Measurements from ENCODE around the gene UQCRC2. TPM values are rescaled to one million over a fixed set of nuclear protein-coding genes. Genes with fewer than 3 reads are reported as not detected.
"Not testable (repeated sequence)": the region's sequence is repeated elsewhere in the genome, so short reads cannot be mapped to it uniquely, and the experiment has no call there.

Gene UQCRC2
- polyA plus RNA-seq, 1 of the 3 experiments (the other 2 are of a cell fraction), result 155 TPM

DNA sequence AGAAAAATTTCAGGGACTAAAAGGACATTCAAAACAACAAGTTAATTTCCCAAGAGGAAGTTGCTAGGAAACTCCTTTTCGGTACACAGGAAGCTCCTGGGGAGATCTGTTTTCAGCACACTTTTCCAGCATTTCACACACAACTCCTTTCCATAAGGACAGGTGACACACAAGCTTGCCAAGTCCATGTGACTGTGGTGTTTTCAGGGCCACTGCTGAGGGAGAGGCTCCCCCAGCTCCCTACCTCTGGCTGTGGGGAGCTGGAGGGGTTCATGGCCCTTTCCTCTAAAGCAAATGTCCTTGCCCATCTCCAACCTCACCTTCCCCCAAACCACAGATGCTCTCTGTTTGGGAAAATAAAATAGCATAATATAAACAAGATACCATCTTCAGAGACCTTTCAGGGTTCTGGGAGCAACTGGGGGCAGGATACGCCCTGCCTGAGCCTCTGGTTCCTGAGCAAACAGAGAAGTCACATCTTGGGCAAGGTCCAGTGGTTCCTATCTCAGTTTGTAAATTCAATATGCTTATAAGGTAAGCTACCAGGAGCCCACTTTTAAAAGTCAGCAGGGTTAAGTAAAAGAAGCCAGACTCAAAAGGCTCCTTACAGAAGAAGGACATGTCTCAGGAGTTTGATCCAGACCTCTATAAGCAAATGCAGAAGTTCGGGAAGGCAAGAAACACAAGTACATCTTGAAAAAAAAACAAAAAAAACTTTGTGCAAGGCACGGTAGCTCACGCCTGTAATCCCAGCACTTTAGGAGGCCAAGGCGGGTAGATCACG, 44.7 kb downstream of the UQCRC2 start:
- 86% methylated on average over 7 of the region's 7 CpGs for WGBS (ENCODE audit: low lambda C conversion rate)
- Histone ChIP-seq H3K4me1 (ENCODE audit: control insufficient read depth in 1 of 2, insufficient read depth in 2 of 2, low read depth in 1 of 2, low read length in 1 of 2) (peaks cover 0 to 3% of the 10 kb centered on the region in 2 experiments; a peak in 1 of 4 replicates), H3K9me2 (no peaks in the 10 kb centered on the region), H3K36me3 (replicated peaks in 1 of 2; ENCODE audit: control insufficient read depth in 1 of 2, insufficient read depth in 2 of 2, low read length in 1 of 2) (no peaks in the 10 kb centered on the region), H3F3A (replicated peaks; ENCODE audit: insufficient read depth) (no peaks in the 10 kb centered on the region), H3K4me2 (no peak overlapping the region), H3K79me2 (ENCODE audit: insufficient read depth) (no peaks in the 10 kb centered on the region), H3K9me3 (no peaks in the 10 kb centered on the region), H3K4me3 (ENCODE audit: low read depth in 2 of 2, low read length in 1 of 2) (no peak overlapping the region), H3K27ac (ENCODE audit: low read depth in 2 of 2, low read length in 1 of 2) (no peak overlapping the region), H4K20me1 (ENCODE audit: insufficient read depth) (no peaks in the 10 kb centered on the region), H3K9ac (no peak overlapping the region), H2AFZ (ENCODE audit: low read depth) (no peak overlapping the region), H3K27me3 (ENCODE audit: insufficient read depth) (no peaks in the 10 kb centered on the region)
- DNase-seq, result no peak
- CTCF ChIA-PET, result interaction anchor here (6.5 to 14.2 kb wide), 3 partner anchors 80 to 191 kb away, joined by 74 to 209 read pairs (median 75); no protein-coding TSS in a partner anchor
- POLR2A ChIA-PET, result no interaction called here
- TF ChIP-seq, protein P1, sequence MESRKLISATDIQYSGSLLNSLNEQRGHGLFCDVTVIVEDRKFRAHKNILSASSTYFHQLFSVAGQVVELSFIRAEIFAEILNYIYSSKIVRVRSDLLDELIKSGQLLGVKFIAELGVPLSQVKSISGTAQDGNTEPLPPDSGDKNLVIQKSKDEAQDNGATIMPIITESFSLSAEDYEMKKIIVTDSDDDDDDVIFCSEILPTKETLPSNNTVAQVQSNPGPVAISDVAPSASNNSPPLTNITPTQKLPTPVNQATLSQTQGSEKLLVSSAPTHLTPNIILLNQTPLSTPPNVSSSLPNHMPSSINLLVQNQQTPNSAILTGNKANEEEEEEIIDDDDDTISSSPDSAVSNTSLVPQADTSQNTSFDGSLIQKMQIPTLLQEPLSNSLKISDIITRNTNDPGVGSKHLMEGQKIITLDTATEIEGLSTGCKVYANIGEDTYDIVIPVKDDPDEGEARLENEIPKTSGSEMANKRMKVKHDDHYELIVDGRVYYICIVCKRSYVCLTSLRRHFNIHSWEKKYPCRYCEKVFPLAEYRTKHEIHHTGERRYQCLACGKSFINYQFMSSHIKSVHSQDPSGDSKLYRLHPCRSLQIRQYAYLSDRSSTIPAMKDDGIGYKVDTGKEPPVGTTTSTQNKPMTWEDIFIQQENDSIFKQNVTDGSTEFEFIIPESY (IDR thresholded peaks at IDR 0.05; ENCODE audit: borderline replicate concordance, low read depth), result no peak
- TF ChIP-seq, protein P2, sequence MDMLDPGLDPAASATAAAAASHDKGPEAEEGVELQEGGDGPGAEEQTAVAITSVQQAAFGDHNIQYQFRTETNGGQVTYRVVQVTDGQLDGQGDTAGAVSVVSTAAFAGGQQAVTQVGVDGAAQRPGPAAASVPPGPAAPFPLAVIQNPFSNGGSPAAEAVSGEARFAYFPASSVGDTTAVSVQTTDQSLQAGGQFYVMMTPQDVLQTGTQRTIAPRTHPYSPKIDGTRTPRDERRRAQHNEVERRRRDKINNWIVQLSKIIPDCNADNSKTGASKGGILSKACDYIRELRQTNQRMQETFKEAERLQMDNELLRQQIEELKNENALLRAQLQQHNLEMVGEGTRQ (IDR thresholded peaks at IDR 0.05; ENCODE audit: borderline replicate concordance, low read depth, low read length), result no peak
- TF ChIP-seq SMC3 (IDR thresholded peaks at IDR 0.05; ENCODE audit: low read depth, low read length), result no peak
- no peak for TF ChIP-seq MEF2A (IDR thresholded peaks at IDR 0.05; ENCODE audit: borderline replicate concordance, low read depth)

DNA sequence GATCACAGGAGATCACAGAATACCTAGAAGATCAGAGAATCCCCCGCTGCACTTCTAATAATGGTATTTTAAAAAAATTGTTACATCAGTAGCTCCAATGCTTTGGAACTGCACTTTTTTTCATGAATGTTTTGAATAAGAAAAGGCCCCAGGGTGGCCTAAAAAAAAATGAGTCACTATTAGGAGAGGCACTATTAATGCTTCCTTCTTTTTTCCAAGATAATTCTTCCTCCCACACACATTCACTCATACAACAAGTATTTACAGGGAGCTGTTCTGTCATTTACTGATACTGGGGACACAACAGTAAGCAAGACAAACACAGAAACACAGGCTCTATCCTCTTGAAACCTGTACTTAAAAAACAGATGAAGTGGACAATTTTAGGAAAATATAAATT, 48.4 kb downstream of the UQCRC2 start:
- Histone ChIP-seq H3K9ac (no peak overlapping the region), H3K4me3 (ENCODE audit: low read depth in 2 of 2, low read length in 1 of 2) (no peak overlapping the region), H3K4me1 (ENCODE audit: control insufficient read depth in 1 of 2, insufficient read depth in 2 of 2, low read depth in 1 of 2, low read length in 1 of 2) (peaks cover 0 to 4% of the 10 kb centered on the region in 2 experiments; a peak in 1 of 4 replicates), H3K4me2 (peak overlapping the region; percentile 19; the same call in 1 of the 2 replicates), H3F3A (replicated peaks; ENCODE audit: insufficient read depth) (no peaks in the 10 kb centered on the region), H3K9me3 (no peaks in the 10 kb centered on the region), H2AFZ (ENCODE audit: low read depth) (no peak overlapping the region), H3K79me2 (ENCODE audit: insufficient read depth) (no peaks in the 10 kb centered on the region), H4K20me1 (ENCODE audit: insufficient read depth) (no peaks in the 10 kb centered on the region), H3K9me2 (no peaks in the 10 kb centered on the region), H3K36me3 (replicated peaks in 1 of 2; ENCODE audit: control insufficient read depth in 1 of 2, insufficient read depth in 2 of 2, low read length in 1 of 2) (no peaks in the 10 kb centered on the region), H3K27me3 (ENCODE audit: insufficient read depth) (no peaks in the 10 kb centered on the region), H3K27ac (ENCODE audit: low read depth in 2 of 2, low read length in 1 of 2) (no peak overlapping the region)
- ChIA-PET POLR2A (no interaction called here), CTCF (interaction anchor here (0.7 to 14.2 kb wide), 19 partner anchors 9 to 295 kb away, joined by 3 to 209 read pairs (median 4); no protein-coding TSS in a partner anchor)
- DNase-seq, result no peak
- 70% methylated on average over 1 of the region's 1 CpG for WGBS (ENCODE audit: low lambda C conversion rate)
- TF ChIP-seq CHD2 (IDR thresholded peaks at IDR 0.05; ENCODE audit: low read length, partially characterized antibody) (no peak), POLR2AphosphoS5 (IDR thresholded peaks at IDR 0.05; ENCODE audit: low read depth, low read length) (no peak), TAF1 (IDR thresholded peaks at IDR 0.05; ENCODE audit: borderline replicate concordance, low read depth, low read length) (no peak), JUND (IDR thresholded peaks at IDR 0.05) (no peak), GATA2 (CRISPR knock-in tag; IDR thresholded peaks at IDR 0.05) (no peak), FOXM1 (IDR thresholded peaks at IDR 0.05; ENCODE audit: low read depth) (no peak), TEAD4 (IDR thresholded peaks at IDR 0.05; ENCODE audit: borderline replicate concordance, insufficient read depth) (no peak), RAD21 (IDR thresholded peaks at IDR 0.05; ENCODE audit: low read length) (no peak)

DNA sequence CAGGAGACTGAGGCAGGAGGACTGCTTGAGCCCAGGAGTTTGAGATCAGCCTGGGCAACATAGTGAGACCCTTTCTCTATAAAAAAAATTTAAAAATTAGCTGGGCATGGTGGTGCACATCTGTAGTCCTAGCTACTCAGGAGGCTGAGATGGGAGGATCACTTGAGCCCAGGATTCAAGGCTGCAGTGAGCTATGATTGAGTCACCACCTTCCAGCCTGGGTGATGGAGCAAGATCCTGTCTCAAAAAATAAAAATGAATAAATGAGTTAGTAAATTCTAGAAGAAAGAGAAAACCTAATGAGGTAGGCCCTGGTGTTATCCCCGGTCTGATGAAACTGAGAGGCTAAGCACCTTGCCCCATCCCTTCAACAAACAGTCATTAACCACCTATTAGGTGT, 48.9 kb downstream of the UQCRC2 start:
- H3K9me3 ChIP-seq; POLR2A ChIA-PET; H3K4me2 ChIP-seq; H3F3A ChIP-seq (replicated peaks; ENCODE audit: insufficient read depth); H3K27me3 ChIP-seq (ENCODE audit: insufficient read depth); H2AFZ ChIP-seq (ENCODE audit: low read depth); H4K20me1 ChIP-seq (ENCODE audit: insufficient read depth); DNase-seq; H3K9me2 ChIP-seq; H3K36me3 ChIP-seq (replicated peaks in 1 of 2; ENCODE audit: control insufficient read depth in 1 of 2, insufficient read depth in 2 of 2, low read length in 1 of 2); H3K4me1 ChIP-seq (ENCODE audit: control insufficient read depth in 1 of 2, insufficient read depth in 2 of 2, low read depth in 1 of 2, low read length in 1 of 2); H3K79me2 ChIP-seq (ENCODE audit: insufficient read depth); H3K27ac ChIP-seq (ENCODE audit: low read depth in 2 of 2, low read length in 1 of 2); H3K4me3 ChIP-seq (ENCODE audit: low read depth in 2 of 2, low read length in 1 of 2); H3K9ac ChIP-seq: not testable (repeated sequence)
- CTCF ChIA-PET, result interaction anchor here (0.7 to 14.2 kb wide), 19 partner anchors 9 to 294 kb away, joined by 3 to 209 read pairs (median 4); no protein-coding TSS in a partner anchor
- 75% methylated on average over 1 of the region's 1 CpG for WGBS (ENCODE audit: low lambda C conversion rate)
